Left renal cortex interstitium (tissue), 4 donors: Measurements from ENCODE around the gene SERPINI2. TPM values are rescaled to one million over a fixed set of nuclear protein-coding genes. Genes with fewer than 3 reads are reported as not detected.
A peak's percentile ranks its signal among the peaks of the same experiment; 100 is the strongest.
"Not testable (repeated sequence)": the region's sequence is repeated elsewhere in the genome, so short reads cannot be mapped to it uniquely, and the experiment has no call there.

Source experiments
- DNase-seq, 4 donors: peaks; one replicate each; pipeline ENCODE4 v3.0.0-alpha.2; 2013; ENCODE audit warnings: low read depth in 4 of 4, low spot score in 2 of 4, missing footprints in 1 of 4
- polyA plus RNA-seq, 4 donors: library from polyadenylated mRNA; unstranded; fragments of 120-200 nt; gene quantifications; one replicate each; pipeline ENCODE4 v1.2.1, GENCODE V29; 2013; ENCODE audit not compliant: insufficient read length in 4 of 4

The SERPINI2 gene
- polyA plus RNA-seq, 4 donors, result 0.46 to 2.7 (median 1.3) TPM

DNA sequence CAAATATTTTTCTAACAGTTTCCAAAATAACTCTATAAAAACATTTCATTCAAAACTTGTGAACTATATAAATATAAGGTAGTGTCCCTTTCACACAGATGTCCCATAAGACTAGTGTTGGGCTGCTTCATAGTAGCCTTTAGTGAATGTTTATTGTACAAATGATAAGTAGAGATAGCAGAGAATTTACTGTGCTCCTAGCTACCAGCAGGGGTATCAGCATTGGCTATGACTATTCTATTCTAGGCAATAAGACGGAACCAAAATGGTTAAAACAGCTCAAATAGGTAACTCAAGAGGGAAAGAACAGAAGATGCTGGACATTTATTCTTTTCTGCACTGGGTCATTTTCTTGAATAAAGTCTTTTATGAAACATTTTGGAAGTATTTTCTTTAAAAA lies 22.6 kb downstream of the SERPINI2 start:
- DNase-seq, result no peak

DNA sequence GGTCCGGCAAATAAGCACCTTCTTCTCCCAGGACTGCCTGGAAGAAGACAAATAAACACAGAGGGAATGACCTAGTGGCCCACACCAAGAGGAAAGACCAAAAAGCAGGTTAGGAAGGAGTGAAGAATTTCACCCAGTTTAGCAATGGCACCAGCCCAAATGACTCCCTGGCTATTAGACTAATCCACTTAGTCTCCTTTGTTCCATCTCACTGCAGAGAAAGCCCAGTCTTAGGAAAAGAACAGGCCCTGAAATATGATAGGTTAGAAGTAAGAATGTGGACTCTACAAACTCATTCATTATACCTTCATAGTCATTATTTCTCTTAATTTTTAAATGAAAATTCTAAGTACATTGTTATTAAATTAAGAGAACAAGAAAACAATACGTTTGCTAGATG lies 23.2 kb downstream of the SERPINI2 start:
- DNase-seq, result no peak

DNA sequence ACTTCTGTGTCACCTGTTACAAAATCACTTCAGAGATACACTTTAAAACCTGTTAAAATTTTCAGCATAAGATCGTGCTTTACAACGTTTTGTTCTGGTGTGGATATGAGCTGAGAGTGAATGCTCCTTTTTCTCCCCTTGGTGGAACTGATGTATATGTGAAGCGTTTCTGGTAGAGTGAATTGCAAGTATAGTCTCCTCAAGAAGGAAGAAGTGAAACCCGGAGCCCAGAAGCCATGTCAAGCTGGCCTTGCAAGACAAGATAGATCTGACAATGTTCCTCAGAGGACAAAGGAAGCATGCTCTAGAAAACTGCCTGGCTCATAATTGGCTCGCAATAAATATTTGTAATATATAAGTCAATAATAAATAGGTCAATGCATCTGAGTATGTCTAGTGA lies 23.6 kb downstream of the SERPINI2 start:
- DNase-seq, result no peak

DNA sequence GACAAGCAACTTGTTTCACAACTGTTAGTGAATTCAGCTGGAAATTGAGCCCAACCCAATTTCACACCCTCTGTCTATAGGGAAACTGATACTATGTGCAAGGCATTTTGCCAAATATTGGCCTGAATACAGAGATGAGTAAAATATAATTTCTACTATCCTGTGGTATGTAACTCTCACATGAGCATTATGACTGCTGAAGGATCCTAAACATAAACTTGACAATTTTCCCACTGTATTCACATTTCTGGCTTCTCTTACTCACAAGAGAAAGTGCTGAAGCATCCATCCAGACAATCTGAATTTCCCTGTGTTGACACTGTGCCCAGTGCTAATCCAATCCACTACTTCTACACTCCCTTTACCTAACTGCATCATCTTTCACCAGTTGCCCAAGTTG lies 28.4 kb downstream of the SERPINI2 start:
- DNase-seq, result no peak

DNA sequence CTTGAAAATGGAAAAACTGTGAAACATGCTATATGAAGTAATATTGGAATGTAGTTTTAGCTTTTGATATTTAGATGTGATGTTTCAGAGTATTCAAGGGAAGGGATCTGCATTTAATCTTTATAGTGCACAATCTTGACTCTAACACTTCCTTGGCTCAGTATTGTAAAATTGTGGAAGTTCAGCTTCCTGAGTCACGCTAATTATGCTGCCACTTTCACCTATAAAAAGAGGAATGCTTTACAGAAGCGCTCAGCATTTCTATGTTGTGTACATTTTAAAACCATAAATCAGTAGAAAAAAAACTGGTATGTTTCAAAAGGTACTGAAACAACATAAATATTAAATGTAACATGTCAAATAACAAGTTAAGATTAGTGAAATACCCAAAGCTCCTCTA lies 32.6 kb downstream of the SERPINI2 start:
- no peak for DNase-seq

DNA sequence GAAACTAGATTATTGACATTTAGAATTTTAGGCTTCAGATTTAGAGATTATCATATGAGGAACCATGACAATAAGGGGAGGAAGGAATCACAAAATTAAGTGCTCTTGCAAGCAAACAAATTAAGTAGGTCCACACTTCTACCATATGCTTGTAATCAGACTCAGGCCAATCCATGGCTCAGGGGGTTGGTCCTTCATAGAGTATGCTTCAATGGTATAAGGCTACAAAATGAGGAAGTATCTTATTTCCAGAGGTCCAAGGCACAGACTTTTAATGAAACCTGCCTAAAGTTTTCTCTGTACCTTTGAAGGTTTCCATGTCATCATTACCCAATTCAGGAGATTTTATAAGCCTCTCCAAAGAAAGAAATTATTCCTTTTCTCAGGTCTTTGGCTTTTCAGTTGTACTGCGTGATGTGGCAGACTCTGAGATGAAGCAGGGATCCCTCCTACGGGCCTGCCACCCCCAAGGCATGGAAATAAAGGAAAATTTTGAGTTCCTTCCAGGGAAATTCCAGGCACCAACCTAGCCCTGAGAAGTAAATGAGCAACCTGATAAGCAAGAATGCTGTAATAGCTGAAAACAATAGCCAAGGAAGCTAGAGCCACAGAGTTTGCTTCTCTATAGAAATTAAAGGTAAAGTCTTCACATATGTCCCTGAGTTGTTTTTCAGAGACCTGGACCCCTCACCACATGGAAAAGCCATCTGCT lies 36.3 kb downstream of the SERPINI2 start:
- no peak for DNase-seq

DNA sequence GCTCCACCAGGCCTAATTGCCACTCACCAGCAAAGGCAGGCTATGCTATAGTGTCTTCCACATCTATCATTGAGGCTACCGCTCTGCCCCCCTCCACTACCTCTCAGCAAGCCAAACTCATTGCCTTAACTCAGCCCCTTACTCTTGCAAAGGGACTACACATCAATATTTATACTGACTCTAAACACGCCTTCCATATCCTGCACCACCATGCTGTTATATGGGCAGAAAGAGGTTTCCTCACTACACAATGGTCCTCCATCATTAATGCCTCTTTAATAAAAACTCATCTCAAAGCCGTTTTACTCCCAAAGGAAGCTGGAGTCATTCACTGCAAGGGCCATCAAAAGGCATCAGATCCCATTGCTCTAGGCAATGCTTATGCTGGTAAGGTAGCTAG lies 46.9 kb downstream of the SERPINI2 start:
- DNase-seq, result not testable (repeated sequence)

DNA sequence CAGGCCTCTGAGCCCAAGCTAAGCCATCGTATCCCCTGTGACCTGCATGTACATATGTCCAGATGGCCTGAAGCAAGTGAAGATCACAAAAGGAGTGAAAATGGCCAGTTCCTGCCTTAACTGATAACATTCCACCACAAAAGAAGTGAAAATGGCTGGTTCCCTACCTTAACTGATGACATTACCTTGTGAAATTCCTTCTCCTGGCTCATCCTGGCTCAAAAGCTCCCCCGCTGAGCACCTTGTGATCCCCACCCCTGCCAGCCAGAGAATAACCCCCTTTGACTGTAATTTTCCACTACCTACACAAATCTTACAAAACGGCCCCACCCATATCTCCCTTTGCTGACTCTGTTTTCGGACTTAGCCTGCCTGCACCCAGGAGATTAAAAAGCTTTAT lies 51.4 kb downstream of the SERPINI2 start:
- not testable (repeated sequence) for DNase-seq

DNA sequence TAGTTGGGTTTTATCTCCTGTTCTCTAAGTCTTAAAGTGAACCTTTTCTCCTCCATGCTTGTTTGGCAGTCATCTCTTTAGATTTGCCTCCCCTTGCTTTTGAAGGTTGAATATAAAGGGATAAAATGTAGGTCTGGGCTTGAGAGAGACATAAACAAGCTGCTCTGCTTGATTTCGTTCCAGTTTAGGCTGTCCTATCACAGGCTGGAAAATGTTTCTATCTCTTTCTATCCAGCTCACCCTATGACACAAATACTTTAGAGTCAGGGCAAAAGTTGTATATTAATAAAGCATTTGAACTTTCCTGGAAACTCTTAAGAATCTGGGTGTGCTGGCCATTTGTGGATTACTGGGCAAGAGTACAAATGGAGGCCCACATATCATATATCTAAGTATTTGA lies 64.2 kb downstream of the SERPINI2 start:
- peak in 2 of 4 donors; percentile 2 to 6 for DNase-seq

DNA sequence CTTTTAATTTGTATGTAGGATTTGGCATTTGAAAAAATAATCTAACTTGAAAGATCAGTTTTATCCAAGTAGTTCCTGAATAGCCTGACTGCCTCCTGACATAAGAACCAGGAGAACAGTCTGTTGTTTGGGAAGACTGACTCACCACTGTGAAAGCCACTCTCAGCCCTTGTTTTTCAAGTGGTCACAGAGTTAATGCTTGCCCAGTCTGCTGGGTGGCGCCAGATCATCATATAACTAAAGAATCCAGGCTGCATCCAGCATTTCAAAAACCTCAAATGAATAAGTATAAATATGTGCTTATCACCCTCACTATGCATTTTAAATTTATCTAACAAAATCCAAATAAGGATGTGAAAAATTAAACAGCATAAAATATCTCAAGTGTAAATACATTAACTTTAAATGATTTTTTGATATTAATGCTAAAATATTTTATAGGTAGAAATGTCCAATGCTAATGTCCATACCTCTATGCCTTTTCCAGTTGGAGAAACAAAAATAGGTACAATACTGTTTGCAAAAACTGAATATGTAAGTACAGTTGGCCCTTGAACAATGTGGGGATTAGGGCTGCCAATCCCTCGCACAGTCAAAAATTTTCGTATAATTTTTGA lies 66.9 kb downstream of the SERPINI2 start:
- DNase-seq, result peak in 3 of 4 donors; percentile 3 to 39 (median 4)

DNA sequence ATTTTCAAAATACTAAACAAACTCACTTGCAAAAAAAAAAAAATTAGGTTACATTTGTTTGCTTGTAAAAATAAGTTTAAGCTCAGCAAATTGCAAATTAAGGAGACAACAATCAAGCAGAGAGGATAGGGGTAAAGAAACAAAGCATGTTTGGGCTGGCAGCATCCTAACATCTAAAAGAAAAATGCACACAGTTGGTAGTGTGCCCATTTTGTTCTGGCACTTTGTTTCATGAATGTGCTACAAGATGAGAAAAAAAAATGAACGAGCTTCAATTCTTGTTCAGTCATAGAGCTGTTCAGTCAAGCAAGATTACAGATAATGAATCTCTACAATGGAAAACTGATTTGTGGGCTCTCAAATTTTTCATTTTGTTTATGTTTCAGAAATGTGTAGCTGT lies 76.0 kb downstream of the SERPINI2 start:
- no peak for DNase-seq

DNA sequence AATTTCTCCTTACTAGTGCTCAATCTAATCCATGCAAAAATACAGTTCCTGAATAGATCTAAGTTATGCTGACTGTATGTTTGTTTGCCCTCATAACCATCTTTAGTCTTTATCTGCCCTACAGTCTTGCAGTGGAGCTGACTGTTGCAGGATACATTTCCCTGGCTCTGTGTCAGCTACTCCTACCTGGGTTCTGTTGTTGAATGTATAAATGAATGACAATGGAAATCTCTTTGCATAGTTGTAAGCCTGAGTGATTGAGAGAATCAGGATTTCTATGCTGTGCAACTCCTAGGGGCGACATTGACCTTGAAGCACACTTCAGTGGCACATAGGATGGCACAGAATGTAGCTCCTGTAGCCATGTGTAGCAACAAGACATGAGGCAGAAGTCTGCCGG lies 77.8 kb downstream of the SERPINI2 start:
- DNase-seq, result no peak

DNA sequence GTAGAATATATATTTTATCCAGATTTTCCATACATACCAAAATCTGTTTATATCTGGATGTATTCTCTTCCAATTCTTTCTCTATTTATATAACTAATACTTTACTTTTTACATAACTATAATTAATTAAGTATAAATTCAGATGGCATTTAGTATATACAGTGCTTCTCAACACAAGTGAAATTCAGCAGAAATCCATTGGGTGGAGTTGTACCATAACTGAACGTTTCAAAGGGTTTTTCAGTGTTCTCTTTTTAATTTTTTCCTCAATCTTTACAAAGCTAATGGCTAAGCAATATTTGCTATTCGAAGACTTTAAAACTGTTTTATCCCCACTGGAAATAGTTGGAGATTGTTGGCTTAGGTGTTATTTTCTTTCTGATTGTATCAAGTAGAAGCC lies 79.8 kb downstream of the SERPINI2 start:
- no peak for DNase-seq

Other genes starting within 250 kb of the SERPINI2 start
- 1 to 10 TPM; 4.0 to 7.0 (median 4.1) TPM for gene ZBBX, start 93.7 kb downstream of the SERPINI2 start, polyA plus RNA-seq
- gene WDR49, start 179.9 kb upstream of the SERPINI2 start, polyA plus RNA-seq, result 1 to 10 TPM; 1.3 to 2.9 (median 2.4) TPM